OCI-M2 (cell line): Measurements from ENCODE around the gene BBS2.
"Not testable (repeated sequence)": the region's sequence is repeated elsewhere in the genome, so short reads cannot be mapped to it uniquely, and the experiment has no call there.

Source experiments
- DNase-seq: peaks from one replicate; lab custom pipeline; 2025; ENCODE audit not compliant: unreplicated experiment; lab: John Stamatoyannopoulos, UW

The BBS2 gene

DNA sequence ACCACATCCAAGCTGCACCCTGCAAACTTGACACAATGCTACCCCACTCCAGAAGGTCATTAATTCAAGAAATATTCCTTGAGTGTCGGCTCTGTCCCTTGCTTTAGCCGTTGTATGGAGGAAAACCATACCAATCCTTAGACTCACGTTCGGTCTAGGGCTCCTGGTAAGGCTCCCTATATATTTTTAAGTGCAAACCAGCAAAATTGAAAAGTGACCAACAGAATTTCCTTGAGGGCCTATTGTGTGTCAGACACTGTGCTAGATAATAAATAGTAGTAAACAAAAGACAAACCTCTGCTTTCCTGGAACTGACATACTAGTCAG is 390 bp upstream of the BBS2 start:
- DNase-seq, result no peak

DNA sequence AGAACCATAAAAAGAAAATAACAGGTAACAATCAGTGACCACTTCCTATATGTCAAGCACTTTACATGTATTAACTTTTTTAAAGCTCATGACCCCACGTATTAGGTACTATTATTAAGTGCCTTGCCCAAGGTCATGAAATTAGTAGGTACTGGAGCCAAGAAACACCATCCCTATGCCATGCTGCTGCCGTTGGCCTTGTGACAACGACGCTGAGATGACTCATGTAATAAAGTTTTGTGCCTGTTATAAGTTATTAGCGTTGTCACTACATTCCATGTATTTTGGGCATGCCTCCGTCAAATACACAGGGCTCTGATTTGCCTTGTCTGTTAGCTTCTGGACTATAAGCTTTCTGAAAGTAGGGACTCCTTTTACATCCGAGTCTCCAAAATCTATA is 1.4 kb downstream of the BBS2 start:
- no peak for DNase-seq

DNA sequence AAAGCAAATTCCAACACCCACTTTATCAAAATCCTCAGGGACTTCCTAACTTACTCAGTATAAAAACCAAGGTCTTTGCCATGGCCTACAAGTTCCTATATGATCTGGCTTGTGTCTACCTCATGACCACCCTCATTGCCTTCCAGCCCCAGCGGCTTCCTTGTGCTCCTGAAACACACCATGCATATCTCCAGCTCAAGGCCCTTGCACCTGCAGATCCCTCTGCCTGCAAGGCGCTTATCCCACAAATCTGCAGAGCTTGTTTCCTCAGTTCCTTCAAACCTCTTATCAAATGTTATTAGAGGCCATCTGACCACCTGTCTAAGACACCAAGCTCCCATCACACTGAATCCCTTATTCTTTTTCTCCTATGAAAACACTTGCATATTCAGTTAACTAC is 2.6 kb downstream of the BBS2 start:
- no peak for DNase-seq

DNA sequence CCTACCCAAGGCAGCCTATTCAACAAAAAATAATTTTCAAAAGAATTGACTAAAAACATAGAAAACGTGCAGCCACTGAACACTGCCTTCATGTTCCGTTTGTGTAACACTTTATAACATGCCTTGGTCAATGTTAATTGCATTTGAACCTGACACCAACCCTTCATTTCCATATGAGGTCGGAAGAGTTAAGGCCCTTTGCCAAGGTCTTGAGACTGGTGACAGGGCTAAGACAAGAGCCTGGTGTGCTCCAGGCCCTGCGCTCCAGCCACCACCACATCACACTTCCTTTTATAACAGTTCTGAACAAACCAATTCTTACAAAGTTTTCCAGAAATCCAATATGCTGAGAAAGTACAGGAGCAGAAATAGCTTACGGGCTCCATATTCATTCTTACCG is 4.2 kb downstream of the BBS2 start:
- no peak for DNase-seq

DNA sequence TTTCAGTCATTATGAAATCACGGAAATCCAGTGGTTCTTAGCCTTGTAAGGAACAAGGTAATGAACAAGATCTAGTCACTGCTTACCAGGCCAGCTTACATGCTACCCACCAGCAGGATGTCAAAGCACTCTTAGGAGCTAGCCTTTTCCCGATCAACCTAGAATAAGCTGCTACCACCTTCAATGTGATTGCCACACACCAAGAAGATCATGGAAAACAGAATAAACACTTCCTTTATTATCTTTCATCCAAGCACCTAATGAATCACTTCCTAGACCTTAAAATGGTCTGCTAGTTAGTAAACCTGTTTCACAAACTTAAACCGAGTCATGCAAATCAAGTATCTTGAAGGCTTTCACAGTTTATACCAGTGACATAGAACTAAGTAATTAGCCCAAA is 5.0 kb downstream of the BBS2 start:
- no peak for DNase-seq

DNA sequence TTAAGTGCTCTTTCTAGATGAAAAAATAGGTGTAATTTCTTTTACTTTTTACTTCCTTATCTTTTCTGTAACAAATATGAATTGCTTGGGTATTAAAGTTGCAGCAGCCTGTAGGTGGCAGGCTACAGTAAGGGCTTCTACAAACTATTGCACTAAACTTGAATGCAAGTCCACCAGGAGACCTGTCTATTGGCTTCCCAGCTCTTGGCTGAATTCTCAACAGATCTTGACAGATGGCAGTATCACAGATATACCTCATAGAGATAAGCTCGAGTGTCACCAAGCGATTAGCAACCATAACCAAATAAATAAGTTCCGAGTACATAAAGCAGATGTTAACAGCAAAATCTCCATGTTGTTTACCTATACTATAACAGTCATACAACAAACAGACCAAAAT is 5.9 kb downstream of the BBS2 start:
- no peak for DNase-seq

DNA sequence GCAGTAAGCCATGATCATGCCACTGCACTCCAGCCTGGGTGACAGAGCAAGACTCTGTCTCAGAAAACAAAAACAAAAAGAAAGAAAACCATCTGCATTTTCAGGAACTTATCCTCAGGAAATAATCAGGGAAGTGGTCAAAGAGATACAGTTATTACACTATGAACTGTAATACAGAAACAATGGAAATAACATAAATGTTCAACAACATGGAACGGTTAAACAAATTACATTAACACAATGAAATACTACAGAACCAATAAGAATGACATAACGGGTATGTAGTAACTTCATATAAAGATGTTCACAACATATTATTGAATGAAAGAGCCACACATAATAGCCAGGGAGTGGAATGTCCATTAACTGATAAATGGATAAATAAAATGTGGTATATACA is 6.7 kb downstream of the BBS2 start:
- DNase-seq, result no peak

DNA sequence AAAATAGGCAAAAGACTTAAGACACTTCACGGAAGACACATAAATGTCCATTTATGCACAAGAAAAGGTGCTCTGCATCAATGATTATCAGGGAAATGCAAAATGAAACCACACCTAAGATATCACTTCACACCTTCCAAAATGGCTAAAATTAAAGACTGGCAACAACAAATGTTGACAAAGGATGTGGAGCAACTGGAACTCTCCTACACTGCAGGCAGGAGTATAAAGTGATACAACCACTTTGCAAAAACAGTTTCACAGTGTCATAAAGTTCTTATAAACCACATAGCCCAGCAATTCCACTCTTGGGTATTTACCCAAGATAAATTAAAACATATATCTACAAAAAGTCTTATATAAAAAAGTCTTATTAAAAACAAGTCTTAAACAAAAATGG is 7.8 kb downstream of the BBS2 start:
- no peak for DNase-seq

DNA sequence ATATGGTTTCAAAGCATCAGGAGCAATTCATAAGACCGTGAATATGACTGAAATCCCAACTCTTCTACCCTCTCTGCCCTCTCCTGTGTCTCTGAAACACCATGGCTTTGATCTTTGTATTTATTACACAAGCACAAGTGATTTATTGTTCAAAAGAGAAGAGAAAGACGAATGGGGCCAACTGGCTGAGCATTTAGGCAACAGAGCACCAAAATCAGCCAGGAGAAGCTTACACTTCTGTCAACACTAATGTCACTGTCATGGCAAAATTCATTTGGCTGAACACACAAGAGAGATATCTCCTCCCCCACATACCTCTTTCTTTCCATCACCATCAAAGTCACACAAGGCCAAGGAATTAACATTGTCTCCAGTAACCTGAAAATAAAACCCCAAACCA is 9.3 kb downstream of the BBS2 start:
- no peak for DNase-seq

DNA sequence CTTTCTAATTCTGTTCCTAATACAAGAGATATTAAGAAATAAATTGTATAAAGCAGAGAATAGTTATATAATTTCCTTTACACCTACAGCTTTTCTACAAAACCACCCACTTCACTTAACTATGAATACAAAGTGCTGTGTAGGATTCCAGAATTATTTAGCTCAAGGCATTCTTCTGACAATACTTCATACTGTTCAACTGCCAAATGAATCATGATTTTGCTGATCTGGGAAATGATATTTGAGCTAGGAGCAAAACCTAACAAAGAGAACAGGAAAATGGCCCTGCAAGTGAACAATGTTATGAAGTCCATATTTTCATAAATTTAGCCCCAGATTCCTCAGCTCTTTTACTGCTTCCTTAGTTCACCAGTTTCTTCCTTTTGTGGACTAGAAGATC is 12.9 kb downstream of the BBS2 start:
- DNase-seq, result no peak

DNA sequence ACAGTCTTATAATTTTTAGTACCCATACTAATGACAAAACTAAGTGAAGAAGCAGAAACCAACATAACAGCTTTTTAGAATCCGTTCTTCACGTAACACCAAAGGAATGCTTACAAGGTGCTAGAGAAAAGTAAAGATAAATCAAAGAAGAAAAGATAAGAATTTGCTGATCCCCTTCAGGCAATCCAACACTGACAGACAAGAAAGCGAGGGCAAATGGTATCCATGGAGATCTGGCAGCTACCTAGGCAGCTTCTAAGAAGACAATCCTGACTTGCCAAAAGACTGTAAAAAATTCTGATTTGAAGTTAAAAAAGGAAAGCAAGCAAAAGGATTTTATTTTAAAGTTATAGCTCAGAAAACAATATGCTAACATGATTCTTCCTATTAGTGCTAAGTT is 14.6 kb downstream of the BBS2 start:
- no peak for DNase-seq

DNA sequence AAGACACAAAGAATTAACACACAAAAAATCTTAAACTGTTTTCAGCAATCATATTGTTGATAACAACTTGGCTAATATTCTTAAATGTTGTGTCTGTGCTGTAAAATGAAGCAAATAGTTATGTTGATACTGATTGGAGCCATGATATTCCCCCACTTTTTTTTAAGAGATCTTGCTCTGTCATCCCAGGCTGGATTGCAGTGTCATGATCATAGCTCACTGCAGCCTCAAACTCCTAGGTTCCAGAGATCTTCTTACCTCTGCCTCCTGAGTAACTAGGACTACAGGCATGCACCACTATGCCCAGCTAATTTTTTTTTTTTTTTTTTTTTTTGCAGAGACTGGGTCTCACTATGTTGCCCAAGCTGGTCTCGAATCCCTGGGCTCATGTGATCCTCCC is 26.0 kb downstream of the BBS2 start:
- DNase-seq, result no peak

DNA sequence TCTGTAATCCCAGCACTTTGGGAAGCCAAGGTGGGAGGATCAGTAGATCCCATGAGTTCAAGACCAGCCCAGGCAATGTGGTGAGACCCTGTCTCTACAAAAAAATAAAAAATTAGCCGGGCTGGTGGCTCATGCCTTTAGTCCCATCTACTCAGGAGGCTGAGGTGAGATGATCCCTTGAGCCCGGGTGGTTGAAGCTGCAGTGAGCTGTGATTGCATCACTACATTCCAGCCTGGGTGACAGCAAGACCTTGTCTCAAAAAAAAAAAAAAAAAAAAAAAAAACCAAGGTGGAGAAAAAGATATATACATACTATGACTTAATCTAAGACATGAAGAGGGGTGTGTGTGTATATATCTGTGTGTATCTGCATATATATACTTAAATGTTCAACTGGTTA is 26.7 kb downstream of the BBS2 start:
- no peak for DNase-seq

DNA sequence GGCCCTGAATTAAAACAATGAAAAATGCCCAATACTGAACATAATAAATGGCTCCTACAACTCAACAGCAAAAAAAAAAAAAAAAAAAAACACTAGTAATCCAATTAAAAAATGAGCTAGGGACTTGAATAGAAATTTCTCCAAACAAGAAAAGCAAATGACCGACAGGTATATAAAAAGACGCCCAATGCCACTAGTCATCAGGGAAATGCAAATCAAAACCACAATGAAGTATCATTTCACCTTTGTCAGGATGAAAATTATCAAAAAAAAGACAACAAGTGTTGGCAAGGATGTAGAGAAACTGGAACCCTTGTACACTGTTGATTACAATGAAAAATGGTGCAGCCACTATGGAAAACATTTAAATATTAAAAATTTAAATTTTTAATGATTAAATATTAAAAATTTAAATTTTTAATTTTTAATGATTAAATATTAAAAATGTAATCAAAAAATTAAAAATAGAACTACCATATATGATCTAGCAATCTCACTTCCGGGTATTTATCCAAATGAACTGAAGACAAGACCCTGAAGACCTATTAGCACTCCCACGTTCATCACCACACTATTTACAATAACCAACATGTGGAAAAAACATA is 28.1 kb downstream of the BBS2 start:
- DNase-seq, result no peak

DNA sequence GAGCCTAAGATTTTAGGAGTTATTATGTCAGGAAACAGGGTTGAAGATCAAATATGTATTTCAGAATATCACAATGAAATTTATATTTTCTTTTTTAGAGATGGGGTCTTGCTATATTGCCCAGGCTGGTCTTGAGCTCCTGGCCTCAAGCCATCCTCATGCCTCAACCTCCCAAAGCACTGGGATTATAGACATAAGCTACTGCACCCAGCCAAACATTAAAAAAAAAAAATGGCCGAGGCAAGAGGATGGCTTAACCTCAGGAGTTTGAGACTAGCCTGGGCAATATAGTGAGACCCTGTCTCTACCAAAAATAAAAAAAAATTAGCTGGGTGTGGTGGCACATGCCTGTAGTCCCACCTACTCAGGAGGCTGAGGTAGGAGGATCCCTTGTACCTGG is 31.0 kb downstream of the BBS2 start:
- DNase-seq, result not testable (repeated sequence)

DNA sequence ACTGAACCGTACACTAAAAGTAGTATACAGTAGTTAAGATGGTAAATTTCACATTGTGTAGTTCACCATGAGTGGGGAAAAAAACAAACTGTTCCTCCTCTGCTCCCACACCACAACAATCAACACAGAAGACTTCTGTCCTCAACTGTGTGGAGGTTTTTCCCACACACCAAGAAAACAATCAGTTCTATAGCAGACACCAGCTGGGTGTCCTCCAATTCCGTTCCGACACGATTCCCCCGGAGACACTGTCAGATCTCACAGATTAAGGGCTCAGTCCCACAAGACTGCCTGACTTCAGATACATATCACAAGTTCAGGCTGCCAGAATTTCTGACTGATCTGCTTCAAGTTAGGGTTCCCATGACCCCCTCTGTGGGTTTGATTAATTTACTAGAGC is 31.8 kb downstream of the BBS2 start:
- no peak for DNase-seq

DNA sequence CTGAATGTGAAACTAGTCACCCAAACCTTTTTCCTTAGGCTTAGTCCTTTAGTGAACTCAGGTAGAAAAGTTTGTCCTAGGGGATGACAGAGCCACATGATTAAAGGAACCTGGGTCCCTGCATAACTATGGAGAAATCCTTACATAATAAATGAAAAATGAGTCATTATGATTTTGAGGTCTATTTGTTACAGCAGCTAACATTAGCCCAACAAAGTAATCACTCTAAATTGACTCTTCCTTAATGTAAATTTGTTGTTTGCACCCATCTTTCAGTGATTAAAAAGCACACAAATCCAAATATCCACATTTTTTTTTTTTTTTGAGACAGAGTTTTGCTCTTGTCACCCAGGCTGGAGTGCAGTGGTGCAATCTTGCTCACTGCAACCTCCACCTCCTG is 36.4 kb downstream of the BBS2 start:
- no peak for DNase-seq

DNA sequence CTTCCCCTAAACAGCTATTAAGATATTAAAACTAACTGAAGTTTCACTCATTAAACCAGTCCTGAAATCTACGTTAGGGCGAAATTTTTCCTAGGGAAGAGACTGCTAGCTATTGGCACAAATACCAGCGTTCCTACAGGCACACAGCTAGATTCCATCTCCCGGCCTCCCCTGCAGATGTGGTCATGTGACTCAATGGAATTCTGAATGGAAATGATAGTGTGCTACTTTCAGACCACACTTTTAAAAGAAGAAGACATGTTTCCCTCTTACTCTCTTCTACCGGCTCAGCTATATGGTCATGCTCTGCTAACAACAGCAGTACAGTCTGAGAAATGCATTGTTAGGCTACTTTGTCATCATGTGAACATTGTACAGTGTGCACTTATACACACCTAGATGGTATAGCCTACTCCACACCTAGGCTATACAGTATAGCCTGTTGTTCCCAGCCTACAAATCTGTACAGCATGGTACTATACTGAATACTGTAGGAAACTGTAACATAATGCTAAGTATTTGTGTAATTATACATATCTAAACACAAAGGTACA is 37.1 kb downstream of the BBS2 start:
- DNase-seq, result no peak

DNA sequence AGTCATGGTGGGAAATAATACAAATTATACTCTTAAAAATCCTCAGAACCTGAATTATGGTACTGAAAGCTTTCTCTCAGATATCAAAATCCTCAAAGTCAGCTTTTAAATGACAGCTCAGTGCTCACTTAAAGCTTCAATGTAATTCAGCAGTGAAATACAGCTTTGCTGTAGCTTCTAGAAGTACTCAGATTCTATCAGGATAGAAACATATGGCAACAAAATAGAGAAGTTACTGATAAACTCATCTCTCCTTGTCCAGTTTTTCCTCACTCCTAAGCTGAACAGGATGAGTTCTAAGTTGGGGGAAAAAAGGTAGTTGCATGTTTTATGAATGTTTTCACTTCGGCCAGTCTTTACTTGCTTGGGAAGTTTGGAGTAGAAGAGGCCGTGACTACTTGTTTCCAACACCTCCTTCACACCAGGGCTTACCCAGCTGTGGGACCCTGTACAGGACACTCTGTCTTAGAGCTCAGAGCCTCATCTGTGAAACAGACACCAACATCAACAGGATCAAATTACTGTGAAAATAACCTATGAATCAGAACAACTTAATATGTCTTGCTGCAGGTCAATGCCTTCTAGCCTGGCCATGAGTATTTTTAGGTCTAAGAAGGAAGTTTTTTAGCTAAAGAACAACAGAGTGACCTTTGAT is 38.2 kb downstream of the BBS2 start:
- no peak for DNase-seq

DNA sequence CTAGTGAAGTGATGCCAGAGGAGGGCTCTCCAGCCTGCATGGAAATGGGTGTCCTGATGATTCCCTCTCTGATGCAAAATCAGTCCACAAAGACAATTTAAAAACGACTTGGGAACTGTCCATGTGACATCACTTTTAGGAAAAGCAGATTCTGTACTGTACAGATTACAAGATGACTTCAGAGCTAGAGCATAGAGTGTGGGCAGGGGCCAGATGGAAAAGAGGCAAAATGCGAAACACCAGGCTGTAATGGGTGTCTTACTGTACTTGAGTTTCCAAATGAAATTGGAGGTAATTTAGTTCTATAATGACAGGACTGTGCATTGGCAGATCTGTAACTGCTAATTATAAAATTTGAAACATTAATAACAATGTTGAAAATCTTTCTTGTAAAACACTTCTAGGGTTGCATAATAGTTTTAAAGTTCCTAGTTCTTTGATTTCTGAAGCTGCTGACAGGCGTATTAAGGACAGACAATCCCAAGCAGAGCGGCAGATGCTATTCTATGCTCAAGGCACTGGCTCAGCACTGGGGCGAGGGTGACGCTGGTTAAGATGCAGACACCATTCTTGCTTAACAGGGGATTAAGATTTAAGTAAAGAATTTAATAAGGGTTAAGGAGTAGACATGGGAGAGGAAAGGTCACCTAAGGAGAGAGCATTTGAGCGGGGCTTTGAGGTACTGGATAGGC is 38.9 kb downstream of the BBS2 start:
- DNase-seq, result no peak

DNA sequence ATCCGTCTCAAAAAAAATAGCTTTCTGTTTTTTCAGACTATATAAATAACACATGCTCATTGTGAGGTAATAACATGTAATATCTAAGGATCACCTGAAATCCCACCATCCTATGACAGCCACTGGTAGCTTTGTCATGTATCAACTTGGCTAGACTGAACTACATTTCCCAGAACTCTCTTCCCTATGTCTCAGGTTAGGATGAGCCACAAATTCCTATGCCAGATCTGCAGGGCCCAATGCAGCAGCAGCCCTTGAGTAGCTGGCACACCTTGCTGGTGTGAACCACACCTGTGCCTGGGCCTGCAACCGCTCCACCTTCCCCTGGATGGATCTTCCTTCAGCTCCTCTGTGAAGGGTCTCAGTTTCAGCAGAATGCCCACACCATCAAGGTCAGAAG is 40.4 kb downstream of the BBS2 start:
- no peak for DNase-seq

DNA sequence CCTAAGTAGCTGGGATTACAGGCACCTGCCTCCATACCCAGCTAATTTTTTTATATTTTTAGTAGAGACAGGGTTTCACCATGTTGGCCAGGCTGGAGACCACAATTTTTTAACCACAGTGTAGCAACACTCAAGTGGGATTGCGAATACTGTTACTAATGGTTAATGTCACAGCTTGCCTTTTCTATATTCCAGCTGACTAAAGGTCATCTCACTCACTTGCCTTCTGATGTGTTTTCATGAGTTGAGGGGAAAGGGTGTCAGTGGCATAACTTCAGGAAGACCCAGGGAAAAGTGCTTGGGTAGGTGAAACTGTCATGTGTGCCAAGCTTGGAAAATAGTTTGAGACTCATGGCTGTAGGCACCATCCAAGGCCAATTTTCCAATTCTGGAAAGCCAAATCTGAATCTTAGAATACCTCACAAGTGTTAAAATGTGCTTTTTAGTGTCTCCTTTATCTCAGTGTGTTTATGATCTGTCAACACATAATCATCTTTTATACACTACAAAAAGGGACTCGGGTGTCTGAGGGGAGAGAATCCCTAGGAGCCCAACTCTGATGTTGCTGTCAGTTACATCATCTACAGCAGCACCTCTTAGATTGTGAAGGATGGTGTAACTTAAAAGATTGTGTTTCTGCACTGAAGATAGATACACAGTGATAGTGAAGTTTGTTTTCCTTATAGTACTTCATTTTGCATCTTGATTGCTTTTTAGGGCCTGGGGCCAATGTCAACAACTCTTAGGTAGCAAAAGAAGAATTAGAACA is 41.4 kb downstream of the BBS2 start:
- DNase-seq, result no peak
